HG02623 (cell line): ENCODE results near the gene LRRC4C.
A peak's percentile ranks its signal among the peaks of the same experiment; 100 is the strongest.

ENCODE experiments used
- ATAC-seq: cut with Tn5 transposase; IDR thresholded peaks from one replicate; pipeline ENCODE4 v1.9.1; 2021; ENCODE audit warnings: moderate library complexity; ENCODE audit not compliant: unreplicated experiment

The LRRC4C gene

GRCh38 chr11:41333357-41333756 is 126.1 kb downstream of the LRRC4C start:
- no peak for ATAC-seq

GRCh38 chr11:41328324-41328723 is 131.1 kb downstream of the LRRC4C start:
- no peak for ATAC-seq

- ATAC-seq, result no peak
Measured at GRCh38 chr11:41323446-41323845, 136.0 kb downstream of the LRRC4C start.

GRCh38 chr11:41320653-41321052 is 138.8 kb downstream of the LRRC4C start:
- no peak for ATAC-seq

- ATAC-seq, result no peak
Measured at GRCh38 chr11:41320238-41320637, 139.2 kb downstream of the LRRC4C start.

GRCh38 chr11:41319434-41319833 is 140.0 kb downstream of the LRRC4C start:
- ATAC-seq, result no peak

- ATAC-seq, result no peak
Measured at GRCh38 chr11:41316751-41317150, 142.7 kb downstream of the LRRC4C start.

- ATAC-seq, result no peak
Measured at GRCh38 chr11:41313226-41313625, 146.2 kb downstream of the LRRC4C start.

GRCh38 chr11:41309716-41310115 is 149.7 kb downstream of the LRRC4C start:
- ATAC-seq, result peak; percentile 14

GRCh38 chr11:41309111-41309522 is 150.3 kb downstream of the LRRC4C start:
- peak; percentile 75 for ATAC-seq

GRCh38 chr11:41308286-41308685 is 151.2 kb downstream of the LRRC4C start:
- ATAC-seq, result no peak

- no peak for ATAC-seq
Measured at GRCh38 chr11:41307296-41308080, 152.0 kb downstream of the LRRC4C start.

- no peak for ATAC-seq
Measured at GRCh38 chr11:41306431-41306830, 153.0 kb downstream of the LRRC4C start.

GRCh38 chr11:41301023-41301422 is 158.4 kb downstream of the LRRC4C start:
- no peak for ATAC-seq

GRCh38 chr11:41289408-41289807 is 170.0 kb downstream of the LRRC4C start:
- ATAC-seq, result no peak

- no peak for ATAC-seq
Measured at GRCh38 chr11:41286751-41287150, 172.7 kb downstream of the LRRC4C start.

GRCh38 chr11:41284354-41284753 is 175.1 kb downstream of the LRRC4C start:
- ATAC-seq, result no peak

GRCh38 chr11:41283191-41283930 is 176.1 kb downstream of the LRRC4C start:
- no peak for ATAC-seq

- no peak for ATAC-seq
Measured at GRCh38 chr11:41282395-41282794, 177.1 kb downstream of the LRRC4C start.

- ATAC-seq, result no peak
Measured at GRCh38 chr11:41281131-41281742, 178.2 kb downstream of the LRRC4C start.

GRCh38 chr11:41274831-41275230 is 184.6 kb downstream of the LRRC4C start:
- ATAC-seq, result no peak

GRCh38 chr11:41273908-41274307 is 185.5 kb downstream of the LRRC4C start:
- ATAC-seq, result no peak
